CD4-positive, alpha-beta T cell treated with Interleukin-10 for 1 hour (primary cell): Measurements from ENCODE around the gene VRK3.
A peak's percentile ranks its signal among the peaks of the same experiment; 100 is the strongest.

Experiments used
- DNase-seq: peaks from one replicate; pipeline ENCODE4 v3.0.0-alpha.2; 2020

Gene VRK3

GRCh38 chr19:50026550-50026906 lies 1.4 kb upstream of the VRK3 start:
- no peak for DNase-seq

- DNase-seq = peak; percentile 95
Observed at GRCh38 chr19:50025794-50026549, 800 bp upstream of the VRK3 start, which contains the start of gene ZNF473. Gene ZNF473, plus strand, starts transcription at chr19:50026005. Its CDS starts 5,078 bp downstream, at chr19:50031083.

GRCh38 chr19:50024719-50025021 lies 502 bp downstream of the VRK3 start:
- no peak for DNase-seq

- DNase-seq = no peak
Observed at GRCh38 chr19:50022823-50023222, 2.3 kb downstream of the VRK3 start.

GRCh38 chr19:50020481-50020880 lies 4.7 kb downstream of the VRK3 start:
- DNase-seq = no peak

GRCh38 chr19:50016225-50016807 lies 8.9 kb downstream of the VRK3 start:
- DNase-seq = no peak

GRCh38 chr19:50008532-50008931 lies 16.6 kb downstream of the VRK3 start:
- no peak for DNase-seq

- DNase-seq = no peak
Observed at GRCh38 chr19:50007947-50008346, 17.2 kb downstream of the VRK3 start.

GRCh38 chr19:50007170-50007569 lies 18.0 kb downstream of the VRK3 start:
- DNase-seq = no peak

GRCh38 chr19:50005428-50005827 lies 19.7 kb downstream of the VRK3 start:
- DNase-seq = no peak

- peak; percentile 19 for DNase-seq
Observed at GRCh38 chr19:50003810-50004419, 21.3 kb downstream of the VRK3 start.

GRCh38 chr19:50003254-50003788 lies 21.9 kb downstream of the VRK3 start:
- DNase-seq = no peak

- DNase-seq = no peak
Observed at GRCh38 chr19:50002386-50002960, 22.7 kb downstream of the VRK3 start.

GRCh38 chr19:50001775-50002174 lies 23.4 kb downstream of the VRK3 start:
- no peak for DNase-seq

GRCh38 chr19:50000841-50001557 lies 24.2 kb downstream of the VRK3 start:
- DNase-seq = no peak

GRCh38 chr19:50000038-50000840 lies 24.9 kb downstream of the VRK3 start:
- no peak for DNase-seq

GRCh38 chr19:49999371-50000010 lies 25.7 kb downstream of the VRK3 start:
- DNase-seq = no peak

GRCh38 chr19:49997709-49998108 lies 27.5 kb downstream of the VRK3 start:
- DNase-seq = peak; percentile 45

GRCh38 chr19:49988433-49988832 lies 36.7 kb downstream of the VRK3 start:
- DNase-seq = no peak

- no peak for DNase-seq
Observed at GRCh38 chr19:49988007-49988406, 37.2 kb downstream of the VRK3 start.

- peak; percentile 82 for DNase-seq
Observed at GRCh38 chr19:49987159-49987698, 37.9 kb downstream of the VRK3 start.
